Heart left ventricle (tissue), 13 donors: ENCODE results near the gene AQP2.

Experiments
- POLR2A ChIP-seq, 2 donors: fragments of 450-650 bp; IDR thresholded peaks; one replicate each; pipeline ENCODE4 v1.6.1; 2017; ENCODE audit warnings: antibody characterized with exemption in 2 of 2, mild to moderate bottlenecking in 2 of 2, moderate library complexity in 2 of 2
- TF ChIP-seq, protein P1 (sequence below), 12 donors: fragments of 200-600 bp; sonication (generic) in 4 of 12; IDR thresholded peaks; one replicate each; pipeline versions ENCODE4 v1.5.0 to v1.8.0; 2018 to 2022; ENCODE audit warnings: antibody characterized with exemption in 12 of 12, mild to moderate bottlenecking in 5 of 12
- donor health status: ischemic (EF 13 %, LVEDD 7.1; RV severe dilation, severe dysfunction).
- donor health status: DM: no; HTN: yes; CAD: no.
- donor health status: DM: no; HTN: no; CAD: no.
- donor health status: ischemic (EF 25% LVEDD 6.9; RV normal size, moderate dysfunction).
- donor health status: ischemic (EF 25% LVEDD 5.7; RV mildly dilated, moderate dysfunction).
- donor health status: ischemic (EF 35%, LVEDD 5.7; RV mildly dilated, moderate dysfunction).
- donor health status: nonischemic (EF 11% LVEDD 7.7; RV severe dilation, severe dysfunction).
- donor health status: DM: yes; HTN: yes; CAD: no.
- donor health status: PGD.
- donor health status: ischemic (EF 29% LVEDD 5.4; RV normal size, mild dysfunction).
- donor health status: nonischemic (EF 23%, LVEDD 6.1; RV moderate dilation, normal function).

DNA sequence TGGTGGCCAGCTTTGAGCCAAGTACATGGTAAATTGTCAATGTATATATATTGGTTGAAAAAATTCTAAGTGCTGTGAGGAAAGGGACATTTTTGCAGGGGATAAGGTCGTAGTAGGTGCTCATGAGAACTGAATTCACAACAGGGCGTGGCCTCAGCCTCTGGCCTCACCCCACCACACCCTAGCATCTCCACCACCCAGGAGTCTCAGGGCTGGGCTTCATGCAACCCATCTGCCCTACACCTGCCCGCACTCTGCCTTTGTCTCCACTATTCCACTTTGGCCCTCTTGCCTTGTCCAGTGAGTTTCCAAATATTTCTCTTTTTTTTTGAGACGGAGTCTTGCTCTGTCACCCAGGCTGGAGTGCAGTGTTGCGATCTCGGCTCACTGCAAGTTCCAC, 22.1 kb upstream of the AQP2 start:
- TF ChIP-seq, protein P1, sequence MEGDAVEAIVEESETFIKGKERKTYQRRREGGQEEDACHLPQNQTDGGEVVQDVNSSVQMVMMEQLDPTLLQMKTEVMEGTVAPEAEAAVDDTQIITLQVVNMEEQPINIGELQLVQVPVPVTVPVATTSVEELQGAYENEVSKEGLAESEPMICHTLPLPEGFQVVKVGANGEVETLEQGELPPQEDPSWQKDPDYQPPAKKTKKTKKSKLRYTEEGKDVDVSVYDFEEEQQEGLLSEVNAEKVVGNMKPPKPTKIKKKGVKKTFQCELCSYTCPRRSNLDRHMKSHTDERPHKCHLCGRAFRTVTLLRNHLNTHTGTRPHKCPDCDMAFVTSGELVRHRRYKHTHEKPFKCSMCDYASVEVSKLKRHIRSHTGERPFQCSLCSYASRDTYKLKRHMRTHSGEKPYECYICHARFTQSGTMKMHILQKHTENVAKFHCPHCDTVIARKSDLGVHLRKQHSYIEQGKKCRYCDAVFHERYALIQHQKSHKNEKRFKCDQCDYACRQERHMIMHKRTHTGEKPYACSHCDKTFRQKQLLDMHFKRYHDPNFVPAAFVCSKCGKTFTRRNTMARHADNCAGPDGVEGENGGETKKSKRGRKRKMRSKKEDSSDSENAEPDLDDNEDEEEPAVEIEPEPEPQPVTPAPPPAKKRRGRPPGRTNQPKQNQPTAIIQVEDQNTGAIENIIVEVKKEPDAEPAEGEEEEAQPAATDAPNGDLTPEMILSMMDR (IDR thresholded peaks at IDR 0.05) = no peak
- no peak for TF ChIP-seq POLR2A (IDR thresholded peaks at IDR 0.05)
